Keratinocyte (primary cell): ENCODE results near the gene ECI1. TPM values are rescaled to one million over a fixed set of nuclear protein-coding genes. Genes with fewer than 3 reads are reported as not detected.
"Not testable (repeated sequence)": the region's sequence is repeated elsewhere in the genome, so short reads cannot be mapped to it uniquely, and the experiment has no call there.

Experiments used
- DNase-seq: peaks from one replicate; pipeline ENCODE4 v3.0.0-alpha.2; 2011; ENCODE audit warnings: low read depth, missing footprints, low spot score
- FAIRE-seq: peaks from 2 replicates; lab custom pipeline; 2011; peaks lifted over from hg19 to GRCh38; lab: Jason Lieb, UNC
- H2AFZ ChIP-seq: 2 replicates; pipeline ENCODE4 v1.6.0; 2012; ENCODE audit warnings: low read length, control low read depth, inconsistent platforms; ENCODE audit not compliant: control insufficient read depth
- H3K27ac ChIP-seq: 2 replicates; pipeline ENCODE4 v1.5.1; 2011; ENCODE audit warnings: low read length; ENCODE audit not compliant: control insufficient read depth, insufficient read depth
- H3K27me3 ChIP-seq: 3 replicates; pipeline ENCODE4 v1.6.0; 2011; ENCODE audit warnings: low read length; ENCODE audit not compliant: control insufficient read depth, insufficient read depth; ENCODE audit errors: extremely low read depth
- H3K36me3 ChIP-seq, 2 experiments: 2 replicates in 1 of 2; 3 replicates in 1 of 2; pipeline ENCODE4 v1.5.1; 2011; ENCODE audit warnings: low read length in 2 of 2, mild to moderate bottlenecking in 1 of 2; ENCODE audit not compliant: control insufficient read depth in 2 of 2, insufficient read depth in 2 of 2; ENCODE audit errors: extremely low read depth in 1 of 2
- H3K4me1 ChIP-seq: 3 replicates; pipeline ENCODE4 v1.5.1; 2011; ENCODE audit warnings: low read length; ENCODE audit not compliant: control insufficient read depth, insufficient read depth; ENCODE audit errors: extremely low read depth
- H3K4me2 ChIP-seq: 3 replicates; pipeline ENCODE4 v1.6.0; 2011; ENCODE audit warnings: low read depth, low read length; ENCODE audit not compliant: control insufficient read depth, insufficient read depth; ENCODE audit errors: extremely low read depth
- H3K4me3 ChIP-seq, 3 experiments: fragments of 200-600 bp in 1 of 3; sonication (generic) in 1 of 3; 2 replicates in 2 of 3; 3 replicates in 1 of 3; pipeline ENCODE4 v1.5.1; 2011 to 2016; ENCODE audit warnings: low read length in 3 of 3, mild to moderate bottlenecking in 3 of 3, control low read depth in 2 of 3, inconsistent platforms in 1 of 3, low read depth in 1 of 3, mixed read lengths in 1 of 3, mixed run types in 1 of 3, moderate library complexity in 1 of 3; ENCODE audit not compliant: control insufficient read depth in 2 of 3, insufficient read depth in 2 of 3; ENCODE audit errors: extremely low read depth in 1 of 3
- H3K79me2 ChIP-seq: 2 replicates; pipeline ENCODE4 v1.6.0; 2012; ENCODE audit warnings: low read length; ENCODE audit not compliant: control insufficient read depth, insufficient read depth
- H3K9ac ChIP-seq: 3 replicates; pipeline ENCODE4 v1.6.0; 2011; ENCODE audit warnings: low read length; ENCODE audit not compliant: control insufficient read depth, insufficient read depth; ENCODE audit errors: extremely low read depth
- H3K9me1 ChIP-seq: 3 replicates; pipeline ENCODE4 v1.6.0; 2011; ENCODE audit warnings: low read length; ENCODE audit not compliant: control insufficient read depth, insufficient read depth; ENCODE audit errors: extremely low read depth
- H3K9me3 ChIP-seq: 2 replicates; pipeline ENCODE4 v1.5.1; 2012; ENCODE audit warnings: low read depth, low read length; ENCODE audit not compliant: control insufficient read depth
- H4K20me1 ChIP-seq: 3 replicates; pipeline ENCODE4 v1.6.0; 2011; ENCODE audit warnings: low read length; ENCODE audit not compliant: control insufficient read depth, insufficient read depth; ENCODE audit errors: extremely low read depth
- CTCF ChIP-seq, 3 experiments: IDR thresholded peaks in 1 of 3; conservative IDR thresholded peaks in 1 of 3; optimal IDR thresholded peaks in 1 of 3; 2 replicates in 2 of 3; 3 replicates in 1 of 3; pipeline versions ENCODE3 to v1.5.1; 2011; ENCODE audit warnings: low read length in 3 of 3, mild to moderate bottlenecking in 3 of 3, moderate library complexity in 2 of 3, control low read depth in 1 of 3, inconsistent platforms in 1 of 3; ENCODE audit not compliant: insufficient read depth in 2 of 3; ENCODE audit errors: extremely low read depth in 1 of 3
- EZH2 ChIP-seq: IDR thresholded peaks from one replicate; pipeline ENCODE4 v1.6.1; 2012; ENCODE audit warnings: inconsistent platforms, mild to moderate bottlenecking, low read length, moderate library complexity
- dilution Hi-C: fragments of 300-500 bp; cut with MboI; formaldehyde crosslinking; loops from one replicate; pipeline ENCODE4 v1.7.0; 2020; ENCODE audit warnings: low sequenced_read_pairs; ENCODE audit not compliant: extremely low pct_ligation_motif_present
- polyA plus RNA-seq, 5 experiments: library from polyadenylated mRNA; depleted of rRNA in 3 of 5; stranded (reverse) in 3 of 5; stranded (forward) in 1 of 5; unstranded in 1 of 5; fragments of >200 nt; gene quantifications; 1 replicate in 1 of 5; 2 replicates in 3 of 5; 3 replicates in 1 of 5; pipeline versions ENCODE4 v1.2.1 to v1.2.3, GENCODE V29; 2011 to 2012; ENCODE audit warnings: missing spikeins in 2 of 5, low read depth in 1 of 5, low replicate concordance in 1 of 5

The ECI1 gene
- polyA plus RNA-seq, 1 donor (not counting 4 experiments of a cell fraction or from before 2014, with no cell fraction given): 19.7 TPM

GRCh38 chr16:2270070-2270462 lies 18.7 kb upstream of the ECI1 start:
- H3K9me1 ChIP-seq: peaks cover 2% of the 10 kb centered on the region
- FAIRE-seq (no peak), DNase-seq (no peak)
- no peak overlapping the region for H3K27ac ChIP-seq
- no peaks in the 10 kb centered on the region for H3K9me3 ChIP-seq
- peaks cover 15% of the 10 kb centered on the region for H3K4me1 ChIP-seq
- H4K20me1 ChIP-seq: peaks cover 15% of the 10 kb centered on the region
- no peaks in the 10 kb centered on the region for H3K27me3 ChIP-seq
- H3K4me2 ChIP-seq: no peak overlapping the region
- no peak overlapping the region for H3K9ac ChIP-seq
- H2AFZ ChIP-seq: no peak overlapping the region
- dilution Hi-C loops: no loop called here
- H3K36me3 ChIP-seq: peaks cover 1 to 4% of the 10 kb centered on the region in 2 experiments
- H3K79me2 ChIP-seq: peaks cover 34% of the 10 kb centered on the region
- TF ChIP-seq CTCF (optimal IDR thresholded peaks at IDR 0.05 in 1 of 3, IDR thresholded peaks at IDR 0.05 in 1 of 3, conservative IDR thresholded peaks at IDR 0.05 in 1 of 3; ENCODE audit: extremely low read depth in 1 of 3, insufficient read depth in 2 of 3, low read length in 3 of 3) (no peak), EZH2 (no peak)
- H3K4me3 ChIP-seq: no peak overlapping the region

- DNase-seq (peak; percentile 60), FAIRE-seq (no peak)
- H3K9me1 ChIP-seq: peaks cover 2% of the 10 kb centered on the region
- H2AFZ ChIP-seq: peak within 1 kb of the TSS; percentile 100
- no peaks in the 10 kb centered on the region for H3K27me3 ChIP-seq
- TF ChIP-seq EZH2: no peak
- TF ChIP-seq CTCF (optimal IDR thresholded peaks at IDR 0.05 in 1 of 3, IDR thresholded peaks at IDR 0.05 in 1 of 3, conservative IDR thresholded peaks at IDR 0.05 in 1 of 3; ENCODE audit: extremely low read depth in 1 of 3, insufficient read depth in 2 of 3, low read length in 3 of 3): no peak
- dilution Hi-C loops: no loop called here
- H3K4me2 ChIP-seq: peak within 1 kb of the TSS; percentile 89
- H3K36me3 ChIP-seq: peaks cover 7 to 19% of the 10 kb centered on the region in 2 experiments
- H3K9me3 ChIP-seq: no peaks in the 10 kb centered on the region
- peaks cover 15% of the 10 kb centered on the region for H3K4me1 ChIP-seq
- peak within 1 kb of the TSS; percentile 95 for H3K27ac ChIP-seq
- peaks cover 54% of the 10 kb centered on the region for H3K79me2 ChIP-seq
- H4K20me1 ChIP-seq: peaks cover 33% of the 10 kb centered on the region
- H3K9ac ChIP-seq: peak within 1 kb of the TSS; percentile 92
- peak within 1 kb of the TSS; percentile 86 to 94 (median 89) for H3K4me3 ChIP-seq
These were observed 16.7 kb upstream of the ECI1 start, which contains the start of gene RNPS1 for GRCh38 chr16:2267913-2268666. Gene RNPS1 (minus strand): TSS chr16:2268126. CDS start chr16:2264643, 3,483 bp downstream.

- H3K4me2 ChIP-seq: peak overlapping the region; percentile 22
- H3K9me1 ChIP-seq, H3K27me3 ChIP-seq, DNase-seq, H3K9me3 ChIP-seq, FAIRE-seq, dilution Hi-C loops: not testable (repeated sequence)
- H3K9ac ChIP-seq: peak overlapping the region; percentile 92
- H3K79me2 ChIP-seq: peaks cover 60% of the 10 kb centered on the region
- peak overlapping the region; percentile 100 for H2AFZ ChIP-seq
- peaks cover 35% of the 10 kb centered on the region for H4K20me1 ChIP-seq
- H3K4me1 ChIP-seq: peaks cover 15% of the 10 kb centered on the region
- H3K36me3 ChIP-seq: peaks cover 11 to 24% of the 10 kb centered on the region in 2 experiments
- H3K27ac ChIP-seq: peak overlapping the region; percentile 95
- peak overlapping the region; percentile 86 to 94 (median 89) for H3K4me3 ChIP-seq
These were observed 16.1 kb upstream of the ECI1 start for GRCh38 chr16:2267505-2267912.
